Lung (tissue), 12 donors: ENCODE measurements around the gene FIGNL2. TPM values are rescaled to one million over a fixed set of nuclear protein-coding genes. Genes with fewer than 3 reads are reported as not detected.
A peak's percentile ranks its signal among the peaks of the same experiment; 100 is the strongest.

ENCODE experiments used
- ATAC-seq: fragments of 200-7000 bp; cut with Tn5 transposase; one replicate; pipeline ENCODE4 v1.9.1; 2020; ENCODE audit warnings: moderate number of reproducible peaks; ENCODE audit not compliant: insufficient read depth, low FRiP score
- DNase-seq, 3 donors: peaks; one replicate each; pipeline ENCODE4 v3.0.0-alpha.2; 2013 to 2017
- H3K27ac ChIP-seq, 2 donors: one replicate each; pipeline ENCODE4 v1.5.1; 2013; ENCODE audit warnings: mild to moderate bottlenecking in 2 of 2, moderate library complexity in 2 of 2, control low read depth in 1 of 2, inconsistent platforms in 1 of 2, low read depth in 1 of 2, low read length in 1 of 2
- H3K27me3 ChIP-seq, 3 donors: one replicate each; pipeline ENCODE4 v1.5.1; 2013; ENCODE audit warnings: low read length in 2 of 3; ENCODE audit not compliant: control insufficient read depth in 3 of 3, insufficient read depth in 3 of 3
- H3K36me3 ChIP-seq, 4 donors: one replicate each; pipeline ENCODE4 v1.5.1; 2013; ENCODE audit warnings: low read length in 4 of 4, mild to moderate bottlenecking in 1 of 4, moderate library complexity in 1 of 4; ENCODE audit not compliant: control insufficient read depth in 4 of 4, insufficient read depth in 4 of 4
- H3K4me1 ChIP-seq, 5 donors: one replicate each; pipeline ENCODE4 v1.5.1; 2013; ENCODE audit warnings: low read length in 5 of 5, mild to moderate bottlenecking in 2 of 5, moderate library complexity in 1 of 5; ENCODE audit not compliant: control insufficient read depth in 5 of 5, insufficient read depth in 5 of 5
- H3K4me3 ChIP-seq: one replicate; pipeline ENCODE4 v1.5.1; 2013; ENCODE audit warnings: mild to moderate bottlenecking, control low read depth, moderate library complexity
- H3K9ac ChIP-seq, 2 donors: one replicate each; pipeline ENCODE4 v1.5.1; 2013; ENCODE audit warnings: low read length in 2 of 2, control low read depth in 1 of 2; ENCODE audit not compliant: insufficient read depth in 1 of 2
- H3K9me3 ChIP-seq, 4 donors: one replicate each; pipeline ENCODE4 v1.5.1; 2013; ENCODE audit warnings: low read length in 3 of 4, mild to moderate bottlenecking in 1 of 4, moderate library complexity in 1 of 4; ENCODE audit not compliant: control insufficient read depth in 4 of 4, insufficient read depth in 3 of 4
- WGBS, 2 donors: extraction: QIAGEN DNeasy Blood & Tissue Kit; methylation state at CpG; one replicate each; pipeline ENCODE4 v1.1.7; 2013; 5-methylcytosine and 5-hydroxymethylcytosine counted together
- polyA plus RNA-seq, 2 donors: library from polyadenylated mRNA; stranded (reverse); fragments of 200-250 nt; gene quantifications; one replicate each; pipeline ENCODE4 v1.2.1, GENCODE V29; 2013
- total RNA-seq, 2 donors: library from RNA; depleted of rRNA in 1 of 2; stranded (reverse); fragments of >200 nt in 1 of 2; gene quantifications; one replicate each; pipeline ENCODE4 v1.2.1, GENCODE V29; 2014 to 2021
- TF ChIP-seq, protein P1 (sequence below): IDR thresholded peaks from 2 replicates; pipeline ENCODE4 v1.5.1; 2012; ENCODE audit warnings: mild to moderate bottlenecking; ENCODE audit errors: control extremely low read depth, extremely low read depth
- donor health status: control.
- donor health status: control.
- donor health status: Bipolar disorder and iron deficiency.
- donor health status: healthy.
- donor health status: DM: yes; HTN: yes; CAD: no.

Gene FIGNL2
- total and polyA plus RNA-seq, 4 donors: 0.33 to 1.9 (median 0.80) TPM

DNA sequence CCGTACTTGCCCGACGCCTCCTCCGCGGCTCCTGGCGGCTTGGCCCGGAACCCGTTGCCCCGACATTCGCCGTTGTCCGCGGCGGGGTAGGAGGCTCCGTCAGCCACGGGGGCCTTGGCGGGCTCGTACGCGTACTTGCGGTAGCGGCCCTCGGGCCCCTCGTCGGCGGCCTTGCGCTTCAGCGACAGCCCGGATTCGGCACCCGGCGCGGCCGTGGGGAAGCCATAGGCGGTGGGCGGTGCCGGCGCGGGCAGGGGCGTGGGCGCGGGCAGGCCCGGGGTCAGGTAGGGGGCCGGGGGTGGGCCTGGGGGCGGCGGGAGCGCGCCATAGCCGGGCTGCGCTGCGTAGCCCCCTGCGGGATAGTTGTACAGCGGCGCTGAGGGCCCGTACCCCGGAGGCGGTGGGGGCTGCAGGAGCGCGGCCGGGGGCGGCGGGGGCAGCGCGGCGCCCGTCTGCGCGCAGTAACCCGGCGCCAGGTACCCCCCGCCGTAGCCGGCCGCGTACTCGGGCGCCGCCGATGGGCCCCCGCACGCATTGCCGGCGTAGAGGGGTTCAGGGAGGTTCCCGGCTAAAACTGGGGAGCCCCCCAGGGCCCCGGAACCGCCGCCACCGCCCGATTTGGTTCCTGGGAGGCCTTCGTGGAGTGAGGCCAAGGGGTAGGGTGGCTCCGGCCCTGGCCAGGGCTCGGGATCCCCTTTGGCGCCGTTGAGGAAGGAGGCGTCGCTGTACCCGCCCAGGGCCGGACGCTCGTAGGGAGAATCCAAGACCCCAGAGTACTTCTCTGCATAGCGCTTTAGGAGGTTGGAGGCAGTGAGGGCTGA is 26.9 kb downstream of the FIGNL2 start:
- Histone ChIP-seq H3K9me3 (no peaks in the 10 kb centered on the region), H3K4me1 (peaks cover 0 to 11% (median 0%) of the 10 kb centered on the region in 5 donors), H3K4me3 (peak overlapping the region; percentile 33), H3K9ac (peak overlapping the region in 1 of 2 donors; percentile 73), H3K27me3 (no peaks in the 10 kb centered on the region), H3K27ac (no peak overlapping the region), H3K36me3 (peaks cover 0 to 2% (median 0%) of the 10 kb centered on the region in 4 donors)
- WGBS, 2 donors: 34 to 45% methylated on average over 66 to 101 of the region's 101 CpGs
- TF ChIP-seq, protein P1, sequence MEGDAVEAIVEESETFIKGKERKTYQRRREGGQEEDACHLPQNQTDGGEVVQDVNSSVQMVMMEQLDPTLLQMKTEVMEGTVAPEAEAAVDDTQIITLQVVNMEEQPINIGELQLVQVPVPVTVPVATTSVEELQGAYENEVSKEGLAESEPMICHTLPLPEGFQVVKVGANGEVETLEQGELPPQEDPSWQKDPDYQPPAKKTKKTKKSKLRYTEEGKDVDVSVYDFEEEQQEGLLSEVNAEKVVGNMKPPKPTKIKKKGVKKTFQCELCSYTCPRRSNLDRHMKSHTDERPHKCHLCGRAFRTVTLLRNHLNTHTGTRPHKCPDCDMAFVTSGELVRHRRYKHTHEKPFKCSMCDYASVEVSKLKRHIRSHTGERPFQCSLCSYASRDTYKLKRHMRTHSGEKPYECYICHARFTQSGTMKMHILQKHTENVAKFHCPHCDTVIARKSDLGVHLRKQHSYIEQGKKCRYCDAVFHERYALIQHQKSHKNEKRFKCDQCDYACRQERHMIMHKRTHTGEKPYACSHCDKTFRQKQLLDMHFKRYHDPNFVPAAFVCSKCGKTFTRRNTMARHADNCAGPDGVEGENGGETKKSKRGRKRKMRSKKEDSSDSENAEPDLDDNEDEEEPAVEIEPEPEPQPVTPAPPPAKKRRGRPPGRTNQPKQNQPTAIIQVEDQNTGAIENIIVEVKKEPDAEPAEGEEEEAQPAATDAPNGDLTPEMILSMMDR: no peak
- ATAC-seq (no peak), DNase-seq (peak in 2 of 3 donors; percentile 20 to 29)

DNA sequence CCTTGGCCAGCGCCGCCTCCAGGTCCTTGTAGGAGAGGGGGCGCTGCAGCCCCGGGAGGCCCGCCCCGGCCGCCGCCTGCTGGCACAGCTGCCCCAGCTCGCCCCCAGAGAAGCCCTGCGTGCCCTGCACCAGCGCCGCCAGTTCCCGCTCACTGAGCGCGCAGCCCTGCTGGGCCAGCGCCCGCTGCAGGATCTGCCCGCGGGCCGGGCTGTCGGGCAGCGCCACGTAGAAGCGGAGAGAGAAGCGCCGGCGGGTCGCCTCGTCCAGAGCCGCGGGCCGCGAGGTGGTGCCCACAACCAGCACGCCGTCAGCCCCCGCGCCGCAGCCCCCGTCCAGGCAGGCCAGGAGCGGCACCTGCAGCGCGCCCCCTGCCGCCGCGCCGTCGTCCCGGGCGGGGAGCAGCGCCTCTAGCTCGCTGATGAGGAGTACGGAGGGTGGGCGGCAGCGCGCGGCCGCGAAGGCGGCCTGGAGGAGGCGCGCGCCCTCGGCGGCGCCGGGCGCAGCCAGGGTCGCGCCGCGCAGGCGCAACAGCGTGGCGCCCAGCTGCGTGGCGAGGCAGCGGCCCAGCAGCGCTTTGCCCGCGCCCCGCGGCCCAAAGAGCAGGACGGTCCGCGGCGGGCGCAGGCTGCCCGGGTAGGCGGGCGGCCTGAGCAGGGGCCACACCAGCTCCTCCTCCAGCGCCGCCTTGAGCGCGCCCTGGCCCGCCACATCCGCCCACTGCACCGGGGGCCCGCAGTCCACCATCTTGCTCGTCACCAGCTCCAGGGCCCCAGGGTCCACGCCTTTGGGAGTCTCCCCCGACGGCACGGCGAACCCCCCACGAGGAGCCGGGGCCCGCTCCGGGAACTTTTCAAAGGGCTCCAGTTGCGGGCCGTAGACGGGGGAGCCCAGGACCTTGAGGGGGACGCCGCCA is 27.7 kb downstream of the FIGNL2 start:
- H3K4me1 ChIP-seq: peaks cover 0 to 11% (median 0%) of the 10 kb centered on the region in 5 donors
- no peaks in the 10 kb centered on the region for H3K9me3 ChIP-seq
- peak overlapping the region; percentile 33 for H3K4me3 ChIP-seq
- TF ChIP-seq, protein P1: peak; percentile 9
- WGBS, 2 donors: 12 to 28% methylated on average over 73 to 113 of the region's 113 CpGs
- H3K9ac ChIP-seq: peak overlapping the region in 1 of 2 donors; percentile 73
- peak overlapping the region in 1 of 2 donors; percentile 9 for H3K27ac ChIP-seq
- ATAC-seq: peak; percentile 44
- DNase-seq: peak; percentile 69 to 87 (median 83)
- peaks cover 0 to 2% (median 0%) of the 10 kb centered on the region in 4 donors for H3K36me3 ChIP-seq
- H3K27me3 ChIP-seq: peaks cover 0 to 3% (median under 1%) of the 10 kb centered on the region in 3 donors

DNA sequence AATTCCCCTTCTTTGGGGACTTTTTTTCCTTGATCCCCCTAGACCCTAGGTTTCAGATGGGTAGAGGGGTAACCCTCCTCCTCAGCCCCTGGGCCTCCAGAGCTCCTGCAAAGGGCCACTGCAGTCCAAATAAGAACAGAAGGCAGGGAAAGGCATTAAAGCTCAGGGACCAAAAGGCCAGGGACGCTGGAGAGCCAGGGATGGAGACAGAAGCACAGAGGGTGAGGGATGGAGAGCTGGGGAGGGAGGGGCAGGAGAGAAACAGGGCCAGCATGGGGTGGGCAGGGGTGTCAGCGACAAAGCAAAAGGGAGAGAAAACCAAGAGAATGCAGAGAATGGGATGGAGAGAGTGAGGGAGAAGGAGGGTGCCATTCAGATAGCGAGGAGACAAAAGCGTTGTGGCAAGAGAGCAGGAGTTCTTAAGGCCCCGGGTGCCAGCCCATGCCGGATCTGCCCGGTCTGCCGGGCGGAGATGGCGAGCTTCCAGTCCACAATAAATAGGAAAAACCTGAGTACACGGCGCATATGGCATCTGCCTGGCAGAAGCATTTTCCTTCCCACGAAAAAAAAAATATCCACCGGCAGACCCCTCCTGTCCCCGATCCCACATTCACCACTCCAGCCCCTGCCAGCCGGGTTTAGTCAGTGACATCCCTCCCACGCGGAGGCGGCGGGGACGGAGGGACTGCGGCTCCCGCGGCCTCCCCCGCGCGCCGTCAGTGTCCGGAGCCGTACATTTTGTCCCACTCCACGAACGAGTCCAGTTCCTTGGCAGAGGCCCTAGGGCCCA is 28.6 kb downstream of the FIGNL2 start:
- Histone ChIP-seq H3K4me1 (peaks cover 0 to 11% (median 0%) of the 10 kb centered on the region in 5 donors), H3K9me3 (no peaks in the 10 kb centered on the region), H3K9ac (no peak overlapping the region), H3K27me3 (peaks cover 0 to 11% (median 8%) of the 10 kb centered on the region in 3 donors), H3K27ac (no peak overlapping the region), H3K4me3 (no peak overlapping the region), H3K36me3 (peaks cover 0 to 2% (median 0%) of the 10 kb centered on the region in 4 donors)
- WGBS, 2 donors: 33 to 43% methylated on average over 32 of the region's 32 CpGs
- TF ChIP-seq, protein P1: no peak
- DNase-seq: peak in 1 of 3 donors; percentile 28
- no peak for ATAC-seq
